Measurements from ENCODE around the gene HPS4. TPM values are rescaled to one million over a fixed set of nuclear protein-coding genes. Genes with fewer than 3 reads are reported as not detected.

The HPS4 gene
- total RNA-seq, 2 donors from 2014 or later: 6.8 to 10.8 TPM

- Histone ChIP-seq H3K9me3 (no peaks in the 10 kb centered on the region), H3K27me3 (no peaks in the 10 kb centered on the region), H3K36me3 (peaks cover 42% of the 10 kb centered on the region), H3K4me3 (no peak overlapping the region), H3K27ac (no peak overlapping the region), H3K4me1 (no peaks in the 10 kb centered on the region)
- TF ChIP-seq CTCF (IDR thresholded peaks at IDR 0.05): no peak
- no peak for DNase-seq (ENCODE audit: low spot score)
These were observed 25.8 kb downstream of the HPS4 start for GRCh38 chr22:26457661-26458272.

DNA sequence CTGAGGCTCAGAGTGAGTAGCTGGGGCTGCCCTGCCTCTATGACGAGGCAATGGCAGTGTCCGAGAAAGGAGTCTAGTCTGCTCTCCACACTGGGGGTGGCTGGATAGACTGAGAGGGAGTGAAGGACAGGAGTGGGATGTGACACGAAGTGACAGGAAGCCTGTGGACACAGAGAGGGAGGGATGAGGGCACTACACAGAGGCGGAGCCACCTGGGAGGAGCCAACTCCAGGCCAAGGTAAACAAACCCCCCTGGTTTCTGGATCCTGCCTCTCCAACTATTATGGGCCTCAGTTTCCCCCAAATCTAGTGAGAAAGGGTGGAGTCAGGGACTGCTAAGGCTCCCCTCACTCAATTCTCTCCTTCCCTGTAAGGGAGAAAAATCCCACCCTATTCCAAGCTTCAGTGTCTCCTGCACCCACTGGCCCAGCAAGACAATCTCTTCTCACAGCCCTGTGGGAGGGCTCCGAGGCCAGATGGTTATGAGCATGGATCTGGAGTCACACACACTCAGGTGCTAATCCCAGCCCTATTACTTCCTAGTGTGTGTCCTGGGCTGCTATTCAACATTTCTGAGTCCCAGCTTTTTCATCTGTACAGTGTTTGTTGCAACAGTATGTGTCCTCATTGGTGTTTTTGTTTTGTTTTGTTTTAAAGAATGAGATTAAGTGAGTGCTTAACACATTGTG lies 29.6 kb downstream of the HPS4 start:
- H3K4me3 ChIP-seq: no peak overlapping the region
- no peak for TF ChIP-seq CTCF (IDR thresholded peaks at IDR 0.05)
- H3K27ac ChIP-seq: no peak overlapping the region
- H3K4me1 ChIP-seq: peaks cover 0 to 2% of the 10 kb centered on the region in 2 donors
- no peak for DNase-seq (ENCODE audit: low spot score)
- H3K36me3 ChIP-seq: peaks cover 49% of the 10 kb centered on the region
- no peaks in the 10 kb centered on the region for H3K9me3 ChIP-seq
- no peaks in the 10 kb centered on the region for H3K27me3 ChIP-seq

GRCh38 chr22:26453216-26453615 lies 30.4 kb downstream of the HPS4 start:
- Histone ChIP-seq H3K36me3 (peaks cover 49% of the 10 kb centered on the region), H3K27me3 (no peaks in the 10 kb centered on the region), H3K4me1 (peaks cover 0 to 9% of the 10 kb centered on the region in 2 donors), H3K27ac (no peak overlapping the region), H3K9me3 (no peaks in the 10 kb centered on the region), H3K4me3 (no peak overlapping the region)
- no peak for TF ChIP-seq CTCF (IDR thresholded peaks at IDR 0.05)
- no peak for DNase-seq (ENCODE audit: low spot score)

GRCh38 chr22:26452236-26453016 lies 31.2 kb downstream of the HPS4 start:
- Histone ChIP-seq H3K9me3 (no peaks in the 10 kb centered on the region), H3K36me3 (peaks cover 42% of the 10 kb centered on the region), H3K4me1 (peaks cover 0 to 9% of the 10 kb centered on the region in 2 donors), H3K27ac (no peak overlapping the region), H3K27me3 (no peaks in the 10 kb centered on the region), H3K4me3 (no peak overlapping the region)
- DNase-seq (ENCODE audit: low spot score): no peak
- no peak for TF ChIP-seq CTCF (IDR thresholded peaks at IDR 0.05)

DNA sequence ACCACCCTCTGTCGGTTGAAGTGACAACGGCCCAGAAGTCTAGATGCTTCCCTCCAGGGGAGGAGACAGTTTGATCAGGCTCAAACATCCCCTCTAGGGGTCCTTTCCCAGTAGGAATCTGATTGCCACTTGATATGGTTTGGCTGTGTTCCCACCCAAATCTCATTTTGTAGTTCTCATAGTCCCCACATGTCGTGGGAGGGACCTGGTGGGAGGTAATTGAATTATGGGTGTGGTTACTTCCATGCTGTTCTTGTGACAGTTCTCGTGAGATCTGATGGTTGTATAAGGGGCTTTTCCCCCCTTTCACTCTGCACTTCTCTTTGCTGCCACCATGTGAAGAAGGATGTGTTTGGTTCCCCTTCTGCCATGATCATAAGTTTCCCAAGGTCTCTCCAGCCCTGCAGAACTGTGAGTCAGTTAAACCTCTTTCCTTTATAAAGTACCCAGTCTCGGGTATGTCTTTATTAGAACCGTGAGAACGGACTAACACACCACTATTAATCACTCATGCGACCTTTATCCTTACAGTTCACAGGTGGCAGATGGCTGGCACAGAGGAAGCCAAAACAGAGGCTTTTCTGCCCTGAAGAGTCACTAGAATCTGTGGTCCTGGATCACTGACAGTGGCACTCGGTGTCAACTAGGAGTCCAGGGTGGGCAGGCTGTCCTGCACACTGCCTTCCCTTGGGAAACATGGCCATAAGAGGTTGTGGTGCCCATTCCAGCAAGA lies 33.0 kb downstream of the HPS4 start:
- Histone ChIP-seq H3K27me3 (no peaks in the 10 kb centered on the region), H3K9me3 (no peaks in the 10 kb centered on the region)
- no peak for TF ChIP-seq CTCF (IDR thresholded peaks at IDR 0.05)

More for the DNA sequence above, 33.0 kb downstream of the HPS4 start:
- H3K27ac ChIP-seq: no peak overlapping the region
- H3K36me3 ChIP-seq: peaks cover 29% of the 10 kb centered on the region
- no peak for DNase-seq (ENCODE audit: low spot score)
- no peak overlapping the region for H3K4me3 ChIP-seq
- H3K4me1 ChIP-seq: peaks cover 0 to 9% of the 10 kb centered on the region in 2 donors
